H7 (cell line): ENCODE data around the gene CFAP20. TPM values are rescaled to one million over a fixed set of nuclear protein-coding genes. Genes with fewer than 3 reads are reported as not detected.

Experiments
- DNase-seq: peaks from one replicate; pipeline ENCODE4 v3.0.0; 2012
- H3K27me3 ChIP-seq: 2 replicates; pipeline ENCODE4 v1.6.0; 2011; ENCODE audit warnings: mild to moderate bottlenecking, low read length; ENCODE audit not compliant: control insufficient read depth, insufficient read depth
- H3K36me3 ChIP-seq: replicated peaks from 2 replicates; pipeline ENCODE4 v1.5.1; 2011; ENCODE audit warnings: low read length; ENCODE audit not compliant: control insufficient read depth, insufficient read depth
- H3K4me3 ChIP-seq: 2 replicates; pipeline ENCODE4 v1.5.1; 2011; ENCODE audit warnings: low read depth, mild to moderate bottlenecking, control low read depth, low read length, moderate library complexity; ENCODE audit not compliant: insufficient read depth
- total RNA-seq: library from RNA; depleted of rRNA; stranded (reverse); fragments of >200 nt; shearing (Covaris generic); gene quantifications from 2 replicates; pipeline ENCODE4 v1.2.3, GENCODE V29; 2014; rRNA removed

The CFAP20 gene
- 56.9 and 67.0 TPM in 2 replicates for total RNA-seq

DNA sequence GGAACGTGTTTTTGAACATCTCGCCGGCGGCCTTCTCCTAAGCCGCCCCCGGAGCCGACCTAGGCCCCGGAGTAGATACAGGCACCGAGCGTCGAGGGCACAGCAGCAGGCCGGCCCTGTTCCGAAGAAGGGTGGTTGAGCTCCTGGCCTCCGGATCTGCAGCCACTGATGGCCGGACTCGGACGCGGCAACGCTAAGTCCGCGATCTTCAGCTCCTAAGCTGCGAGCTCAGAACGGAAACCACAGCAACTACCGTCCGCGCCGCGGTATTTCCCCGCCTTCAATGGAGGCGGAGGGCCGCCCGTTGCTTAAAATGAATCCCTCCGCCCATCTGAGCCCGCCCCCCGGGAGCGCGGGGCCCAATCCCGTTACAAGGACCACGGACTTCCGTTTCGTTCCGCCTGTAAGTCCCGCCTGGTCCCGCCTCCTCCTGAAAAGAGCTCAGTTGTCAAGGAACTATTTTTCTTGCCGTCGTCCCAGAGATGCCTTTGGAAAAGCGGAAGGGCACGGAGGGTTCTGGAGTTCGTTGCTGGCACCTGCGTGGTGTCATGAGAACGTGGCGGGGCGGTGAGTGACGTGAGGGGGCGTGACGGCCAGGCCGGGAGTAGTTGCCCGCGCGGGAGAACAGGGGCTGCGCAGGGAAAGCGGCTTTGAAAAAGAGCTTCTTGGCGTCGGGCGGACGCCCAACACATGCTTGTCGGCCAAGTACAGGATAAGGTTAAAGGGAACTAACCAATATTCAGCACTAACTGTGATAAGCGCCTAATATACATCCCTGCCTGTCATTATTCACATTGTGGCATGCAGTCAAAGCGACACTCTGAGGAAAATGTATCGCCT is at the start of gene CFAP20:
Gene CFAP20 (minus strand): TSS at position 285 of the 840 bp plus-strand sequence. CDS start 266 bp downstream, at position 19.
- DNase-seq = peak; percentile 96
- H3K27me3 ChIP-seq = no peaks in the 10 kb centered on the region
- H3K4me3 ChIP-seq = peak within 1 kb of the TSS; percentile 95
- H3K36me3 ChIP-seq = no peaks in the 10 kb centered on the region

DNA sequence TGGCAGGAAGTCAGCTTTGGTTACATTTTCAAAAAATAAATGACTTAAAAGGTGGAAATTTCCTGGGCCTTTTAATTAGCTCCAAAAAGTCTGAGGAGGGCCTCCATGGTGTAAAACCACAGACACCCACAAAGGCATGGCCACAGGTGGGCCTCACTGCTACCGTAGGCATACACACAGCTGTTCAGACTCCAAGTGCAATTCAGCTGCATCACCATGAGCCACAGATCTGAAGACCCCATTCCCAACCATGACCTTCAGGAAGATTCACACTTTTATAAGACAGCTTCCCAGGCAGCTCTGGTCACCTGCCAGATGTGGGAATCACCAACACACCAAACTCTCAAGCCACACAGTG is 48.2 kb upstream of the CFAP20 start:
- no peak for DNase-seq
- H3K27me3 ChIP-seq = no peaks in the 10 kb centered on the region
- H3K36me3 ChIP-seq = peaks cover 14% of the 10 kb centered on the region
- no peak overlapping the region for H3K4me3 ChIP-seq

DNA sequence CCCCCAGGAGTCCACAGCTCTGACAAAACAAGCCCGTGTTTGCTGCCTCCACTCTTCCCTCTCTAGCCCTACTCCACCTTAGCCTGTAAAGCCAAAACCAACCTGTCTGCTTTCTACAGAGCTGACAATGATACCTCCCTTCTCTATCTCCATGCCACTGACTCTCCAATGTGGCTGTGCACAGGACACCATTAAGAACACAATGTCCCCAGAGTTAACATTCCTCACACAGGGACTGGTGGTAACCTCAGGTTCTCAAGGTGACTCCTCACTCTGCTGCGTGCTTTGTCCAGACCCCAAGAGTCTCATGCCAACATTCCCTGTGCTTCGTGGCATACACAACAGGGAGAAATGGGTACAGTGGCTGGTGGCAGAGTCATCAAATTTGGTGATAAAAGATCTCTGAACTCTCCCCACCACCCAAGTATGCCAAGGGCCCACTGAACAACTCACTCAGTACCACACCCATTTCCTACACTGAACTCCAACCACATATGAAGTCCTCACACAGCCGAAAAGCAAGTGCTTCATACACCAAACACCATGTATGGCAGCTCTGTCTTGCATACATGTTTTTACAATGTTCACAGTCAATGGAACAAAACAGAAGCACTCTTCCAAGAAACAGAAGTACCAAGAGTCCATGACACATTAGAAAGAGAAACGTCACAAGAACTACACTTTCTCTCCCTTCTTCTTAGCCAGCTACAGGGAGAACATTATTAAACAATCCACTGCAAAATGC is 47.6 kb upstream of the CFAP20 start:
- Histone ChIP-seq H3K27me3 (no peaks in the 10 kb centered on the region), H3K36me3 (peaks cover 14% of the 10 kb centered on the region), H3K4me3 (no peak overlapping the region)
- DNase-seq = no peak

DNA sequence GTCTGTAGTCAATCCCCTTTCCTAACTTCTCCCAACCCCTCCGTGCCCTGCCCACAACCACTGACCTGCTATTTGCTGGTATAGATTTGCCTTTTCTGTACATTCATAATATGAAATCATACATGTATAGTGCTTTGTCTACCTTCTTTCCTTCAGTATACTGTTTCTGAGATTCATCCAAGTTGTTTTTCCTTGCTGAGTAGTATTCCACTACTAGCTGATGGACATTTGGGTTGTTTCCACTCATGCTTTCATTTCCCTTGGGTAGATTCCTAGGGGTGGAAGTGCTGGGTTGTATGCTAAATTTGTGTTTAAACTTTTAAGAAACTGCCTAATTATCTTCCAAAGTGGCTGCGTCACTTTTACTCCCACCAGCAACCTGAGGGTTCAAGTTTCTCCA is 41.0 kb upstream of the CFAP20 start:
- no peaks in the 10 kb centered on the region for H3K27me3 ChIP-seq
- H3K36me3 ChIP-seq = peaks cover 31% of the 10 kb centered on the region
- H3K4me3 ChIP-seq = no peak overlapping the region
- no peak for DNase-seq

DNA sequence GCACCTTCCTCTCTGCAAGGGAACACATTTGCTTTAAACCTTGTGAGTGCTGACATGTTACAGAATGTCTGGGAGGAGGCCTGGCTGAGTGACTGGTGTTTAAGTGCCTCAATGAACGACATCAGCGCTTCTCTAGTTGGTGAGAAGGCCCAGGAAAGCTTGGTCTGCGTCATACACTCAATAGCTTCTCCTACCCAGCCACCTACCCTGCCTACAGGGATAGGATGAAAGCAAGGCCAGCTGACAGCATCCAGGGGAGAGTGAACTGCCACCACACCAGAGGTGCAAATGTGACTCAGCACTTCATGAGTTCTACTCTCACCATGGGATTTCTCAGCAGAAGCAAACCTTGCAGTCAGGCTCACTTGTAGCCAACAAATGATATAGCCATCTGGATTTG is 31.7 kb upstream of the CFAP20 start:
- peaks cover 33% of the 10 kb centered on the region for H3K36me3 ChIP-seq
- H3K27me3 ChIP-seq = no peaks in the 10 kb centered on the region
- no peak overlapping the region for H3K4me3 ChIP-seq
- no peak for DNase-seq

DNA sequence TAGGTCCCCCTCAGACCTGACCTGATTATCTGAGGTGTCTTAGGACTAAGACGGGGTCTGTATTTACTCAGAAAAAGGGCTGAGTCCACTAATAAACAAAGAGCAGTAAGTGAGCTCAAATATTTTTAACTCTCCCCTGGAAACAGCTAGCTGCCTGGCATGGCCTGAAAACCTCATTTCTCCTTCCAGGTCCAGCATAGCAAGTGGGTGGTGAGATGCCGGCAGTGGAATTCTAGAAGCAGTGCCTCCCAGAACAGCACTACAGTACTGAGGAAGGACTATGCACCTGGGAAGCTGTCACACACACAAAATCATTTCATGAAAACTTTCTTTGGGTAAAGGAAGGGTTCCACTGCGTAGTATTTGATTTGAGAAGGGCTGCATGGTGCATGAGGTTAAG is 29.5 kb upstream of the CFAP20 start:
- DNase-seq = no peak

DNA sequence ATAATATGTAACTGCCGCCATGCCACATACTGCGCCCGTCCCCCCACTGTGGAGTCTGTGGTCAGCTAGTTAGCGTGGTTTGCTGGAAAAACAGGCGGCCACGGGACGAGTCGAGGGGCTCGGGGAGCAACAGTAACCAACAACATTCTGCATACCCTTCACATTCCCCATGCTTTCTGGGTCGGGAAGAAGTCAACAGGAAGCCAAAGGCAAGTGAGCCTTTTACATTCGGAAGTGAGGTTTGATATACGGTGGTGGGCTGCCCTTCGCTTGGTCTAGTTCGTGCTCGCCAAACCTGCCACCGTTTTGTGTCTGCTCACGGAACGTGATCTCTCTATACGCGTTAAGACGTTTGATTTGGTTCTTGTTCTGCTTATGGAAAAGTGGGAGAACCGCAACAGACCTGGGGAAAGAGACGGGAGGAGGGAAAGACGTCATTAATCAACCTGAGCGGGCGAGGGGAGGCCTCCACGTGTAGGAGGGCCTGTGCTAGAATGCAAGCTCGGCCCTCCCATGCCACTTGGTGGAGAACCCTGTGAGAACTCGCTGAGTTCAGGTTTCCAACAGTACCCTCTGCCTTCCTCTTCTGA is 28.9 kb upstream of the CFAP20 start:
- H3K4me3 ChIP-seq = no peak overlapping the region
- DNase-seq = no peak
- no peaks in the 10 kb centered on the region for H3K27me3 ChIP-seq
- peaks cover 10% of the 10 kb centered on the region for H3K36me3 ChIP-seq

More for the DNA sequence above, 29.5 kb upstream of the CFAP20 start:
- Histone ChIP-seq H3K27me3 (no peaks in the 10 kb centered on the region), H3K36me3 (peaks cover 17% of the 10 kb centered on the region), H3K4me3 (no peak overlapping the region)

DNA sequence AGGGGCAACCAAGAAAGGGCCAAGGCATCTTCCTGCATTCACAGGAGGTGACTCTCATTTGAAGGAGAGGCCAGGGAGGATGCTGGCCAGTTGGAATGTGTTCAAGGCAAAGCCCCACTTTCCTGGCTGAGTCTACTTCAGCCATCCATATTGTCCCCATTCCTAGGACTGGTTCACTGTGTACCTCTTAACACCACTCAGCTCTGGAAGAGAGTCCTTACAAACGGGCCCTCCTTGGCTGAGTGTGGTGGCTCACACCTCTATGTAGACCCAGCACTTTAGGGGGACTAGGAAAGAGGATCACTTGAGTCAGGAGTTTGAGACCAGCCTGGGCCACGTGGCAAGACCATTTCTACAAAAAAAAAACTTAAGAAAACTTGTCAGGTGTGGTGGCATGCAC is 28.1 kb upstream of the CFAP20 start:
- Histone ChIP-seq H3K4me3 (no peak overlapping the region), H3K36me3 (peaks cover 6% of the 10 kb centered on the region), H3K27me3 (no peaks in the 10 kb centered on the region)
- no peak for DNase-seq

DNA sequence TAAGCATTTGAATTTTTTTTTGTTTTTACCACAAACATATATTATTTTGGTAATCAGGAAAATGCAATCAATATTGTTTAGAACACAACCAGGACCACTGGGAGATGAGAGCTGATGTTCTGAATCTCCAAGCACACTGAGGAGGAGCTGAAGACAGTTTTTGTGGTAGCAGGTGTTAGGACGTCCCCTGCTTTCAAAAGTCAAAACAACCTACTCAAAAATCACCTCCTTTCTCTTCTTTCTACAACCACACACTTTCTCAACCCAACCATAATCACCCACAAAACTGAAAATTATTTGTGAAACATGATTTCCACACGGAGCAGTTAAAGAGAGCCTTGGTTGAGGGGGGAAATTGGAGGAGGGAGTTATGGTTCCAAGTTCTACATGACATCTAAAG is 26.7 kb upstream of the CFAP20 start:
- Histone ChIP-seq H3K27me3 (no peaks in the 10 kb centered on the region), H3K36me3 (peaks cover 1% of the 10 kb centered on the region; the same call in 1 of the 2 replicates), H3K4me3 (no peak overlapping the region)
- DNase-seq = no peak

DNA sequence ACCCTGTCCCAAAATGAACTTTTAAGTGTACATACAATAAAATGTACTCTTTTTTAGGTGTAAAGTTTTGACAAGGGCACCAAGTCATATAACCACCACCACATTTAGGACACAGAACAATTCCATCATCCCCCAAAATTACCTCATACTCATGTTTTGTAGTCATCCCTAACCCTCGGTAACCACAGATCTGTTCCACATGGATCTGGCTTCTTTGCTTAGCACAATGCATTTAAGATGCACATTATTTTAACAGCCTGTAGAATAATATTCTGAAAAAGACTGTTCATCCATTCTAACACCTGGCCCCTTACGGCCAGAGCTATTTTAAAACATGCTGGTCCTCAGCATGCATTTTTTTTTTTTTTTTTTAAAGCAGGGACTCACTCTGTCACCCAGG is 25.2 kb upstream of the CFAP20 start:
- no peaks in the 10 kb centered on the region for H3K27me3 ChIP-seq
- H3K4me3 ChIP-seq = no peak overlapping the region
- H3K36me3 ChIP-seq = 0 out of 2 replicates have a peak, but pooled peaks cover 1% of the 10 kb centered on the region
- no peak for DNase-seq

DNA sequence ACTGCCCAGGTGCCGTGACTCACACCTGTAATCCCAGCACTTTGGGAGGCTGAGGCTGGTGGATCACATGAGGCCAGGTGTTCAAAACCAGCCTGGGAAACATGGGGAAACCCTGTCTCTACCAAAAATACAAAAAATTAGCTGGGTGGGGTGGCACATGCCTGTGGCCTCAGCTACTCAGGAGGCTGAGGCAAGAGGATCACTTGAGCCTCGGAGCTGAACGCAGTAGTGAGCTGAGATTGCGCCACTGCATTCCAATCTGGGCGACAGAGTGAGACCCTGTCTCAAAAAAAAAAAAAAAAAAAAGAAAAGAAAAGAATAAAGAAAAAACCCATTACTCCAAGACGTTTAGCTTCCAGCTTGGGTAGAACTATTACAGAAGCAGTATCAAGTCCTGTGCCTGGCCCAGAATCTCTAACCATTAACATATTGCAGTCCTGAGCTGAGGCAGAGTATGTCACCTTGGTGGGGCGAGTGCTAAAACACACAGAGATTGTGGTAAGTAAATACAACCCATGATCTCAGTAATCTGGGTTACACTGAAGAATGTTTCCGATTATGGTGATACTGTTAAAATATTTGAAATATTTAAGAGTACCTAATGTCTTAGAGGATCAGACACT is 23.2 kb upstream of the CFAP20 start:
- Histone ChIP-seq H3K27me3 (no peaks in the 10 kb centered on the region), H3K36me3 (0 out of 2 replicates have a peak, but pooled peaks cover 1% of the 10 kb centered on the region), H3K4me3 (no peak overlapping the region)
- DNase-seq = no peak

DNA sequence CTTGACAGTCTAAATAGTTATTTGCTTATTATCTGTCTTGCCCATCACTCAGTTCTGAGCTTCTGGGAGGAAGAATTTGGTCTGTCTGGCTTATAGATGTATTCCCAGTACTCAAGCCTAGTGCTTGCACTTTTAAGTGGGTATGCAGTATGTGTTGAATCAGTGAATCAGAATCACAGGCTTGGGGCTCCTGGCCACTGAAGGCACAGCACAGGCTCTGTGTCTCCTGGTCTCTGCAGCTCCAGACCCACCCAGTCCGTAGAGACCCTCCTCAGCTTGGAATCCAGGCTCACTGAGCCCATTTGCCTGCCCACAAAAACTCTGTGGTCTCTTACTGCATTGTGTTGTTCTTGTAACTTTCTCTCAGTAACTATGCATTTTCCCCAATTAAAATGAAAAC is 19.3 kb upstream of the CFAP20 start:
- no peak overlapping the region for H3K4me3 ChIP-seq
- H3K36me3 ChIP-seq = no peaks in the 10 kb centered on the region
- no peak for DNase-seq
- no peaks in the 10 kb centered on the region for H3K27me3 ChIP-seq

DNA sequence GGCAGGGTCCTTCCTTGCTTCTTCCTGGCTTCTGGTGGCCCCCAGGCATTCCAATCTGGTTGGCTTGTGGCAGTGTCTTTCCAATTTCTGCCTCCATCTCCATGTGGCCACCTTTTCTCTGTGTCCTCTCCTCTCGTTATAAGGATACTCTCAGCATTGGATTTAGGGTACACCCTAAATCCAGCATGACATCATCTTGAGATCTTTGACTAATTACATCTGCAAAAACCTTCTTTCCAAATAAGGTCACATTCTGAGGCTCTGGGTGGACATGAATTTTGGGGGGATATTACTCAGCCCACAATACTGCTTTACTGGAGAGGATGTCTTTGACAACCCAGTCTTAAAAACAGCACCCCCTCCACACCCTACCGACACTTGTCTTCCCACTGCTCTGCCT is 18.9 kb upstream of the CFAP20 start:
- Histone ChIP-seq H3K4me3 (no peak overlapping the region), H3K27me3 (no peaks in the 10 kb centered on the region), H3K36me3 (no peaks in the 10 kb centered on the region)
- no peak for DNase-seq

DNA sequence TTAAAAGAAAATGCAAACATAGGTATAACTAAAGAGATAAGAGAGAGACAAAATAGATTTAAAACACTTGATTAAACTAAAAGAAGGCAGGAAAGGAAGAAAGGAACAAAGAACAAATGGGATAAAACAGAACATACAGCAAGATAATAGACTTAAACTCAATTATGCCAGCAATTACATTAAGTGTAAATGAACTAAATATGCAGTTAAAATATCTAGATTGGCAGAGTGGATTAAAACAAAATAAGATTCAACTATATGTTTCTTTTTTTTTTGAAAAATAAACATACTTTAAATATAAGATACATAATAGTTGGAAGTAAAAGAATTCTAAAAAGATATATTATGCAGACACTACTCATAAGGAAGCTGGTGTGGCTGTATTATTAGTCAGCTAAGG is 9.7 kb upstream of the CFAP20 start:
- no peaks in the 10 kb centered on the region for H3K27me3 ChIP-seq
- no peak overlapping the region for H3K4me3 ChIP-seq
- H3K36me3 ChIP-seq = no peaks in the 10 kb centered on the region
- no peak for DNase-seq
